GM21381 (cell line): ENCODE data around the gene TCFL5.

Experiments used
- ATAC-seq: cut with Tn5 transposase; IDR thresholded peaks from one replicate; pipeline ENCODE4 v1.9.1; 2021; ENCODE audit warnings: mild to moderate bottlenecking, moderate library complexity; ENCODE audit not compliant: unreplicated experiment

TCFL5 gene

GRCh38 chr20:62861726-62862336 is at the start of gene TCFL5:
TSS of gene TCFL5 (minus strand) at chr20:62861822. CDS start at chr20:62861670, 152 bp downstream.
- ATAC-seq = peak; percentile 68

GRCh38 chr20:62910777-62911497 is 49.3 kb upstream of the TCFL5 start:
- no peak for ATAC-seq

GRCh38 chr20:62910217-62910766 is 48.7 kb upstream of the TCFL5 start:
- ATAC-seq = no peak

GRCh38 chr20:62908971-62909791 is 47.6 kb upstream of the TCFL5 start:
- no peak for ATAC-seq

- ATAC-seq = no peak
Measured at GRCh38 chr20:62907384-62908317, 46.0 kb upstream of the TCFL5 start.

- no peak for ATAC-seq
Measured at GRCh38 chr20:62906647-62907375, 45.2 kb upstream of the TCFL5 start.

GRCh38 chr20:62906209-62906608 is 44.6 kb upstream of the TCFL5 start:
- no peak for ATAC-seq

- ATAC-seq = no peak
Measured at GRCh38 chr20:62905536-62906117, 44.0 kb upstream of the TCFL5 start.

- no peak for ATAC-seq
Measured at GRCh38 chr20:62902926-62903615, 41.4 kb upstream of the TCFL5 start.

- no peak for ATAC-seq
Measured at GRCh38 chr20:62901891-62902290, 40.3 kb upstream of the TCFL5 start.

- no peak for ATAC-seq
Measured at GRCh38 chr20:62900692-62901584, 39.3 kb upstream of the TCFL5 start.

GRCh38 chr20:62900052-62900691 is 38.5 kb upstream of the TCFL5 start:
- peak; percentile 63 for ATAC-seq

GRCh38 chr20:62899633-62900051 is 38.0 kb upstream of the TCFL5 start:
- ATAC-seq = no peak

- ATAC-seq = no peak
Measured at GRCh38 chr20:62898970-62899632, 37.5 kb upstream of the TCFL5 start.

- no peak for ATAC-seq
Measured at GRCh38 chr20:62898093-62898964, 36.7 kb upstream of the TCFL5 start.

- ATAC-seq = no peak
Measured at GRCh38 chr20:62897666-62898065, 36.0 kb upstream of the TCFL5 start.
